IMR-90 (cell line): ENCODE data around the gene ARHGAP21. TPM values are rescaled to one million over a fixed set of nuclear protein-coding genes. Genes with fewer than 3 reads are reported as not detected.
"Not testable (repeated sequence)": the region's sequence is repeated elsewhere in the genome, so short reads cannot be mapped to it uniquely, and the experiment has no call there.

Experiments used
- ATAC-seq: fragments of 200-7000 bp; cut with Tn5 transposase; 2 replicates; pipeline ENCODE4 v1.9.1; 2020; ENCODE audit warnings: low read depth, mild to moderate bottlenecking, moderate library complexity
- BruUV-seq: library from RNA; stranded (reverse); fragments of 400-500 nt; replicated peaks from 2 replicates; lab custom pipeline; 2021; lab: Mats Ljungman, UMichigan
- CTCF ChIA-PET: fragments of 300-600 bp; formaldehyde crosslinking; extraction: SDS; loops from one replicate; lab custom pipeline; 2021; ENCODE audit warnings: antibody characterized with exemption; lab: Yijun Ruan, JAX
- POLR2A ChIA-PET: fragments of 300-600 bp; sonication (Branson Sonifier 250); formaldehyde crosslinking; loops from one replicate; lab custom pipeline; 2022; ENCODE audit warnings: antibody characterized with exemption; ENCODE audit not compliant: unreplicated experiment; lab: Charles Lee
- DNase-seq: peaks from one replicate; pipeline ENCODE4 v3.0.0; 2013
- H2AFZ ChIP-seq: replicated peaks from 2 replicates; pipeline ENCODE3; 2013; ENCODE audit warnings: low read length, mild to moderate bottlenecking; ENCODE audit not compliant: poor library complexity
- H2AK5ac ChIP-seq: 2 replicates; pipeline ENCODE4 v1.6.1; 2013; ENCODE audit warnings: low read depth, low read length, inconsistent platforms
- H2AK9ac ChIP-seq: replicated peaks from 2 replicates; pipeline ENCODE3; 2013; ENCODE audit warnings: mild to moderate bottlenecking, low read depth, low read length, moderate library complexity; ENCODE audit not compliant: poor library complexity
- H2BK120ac ChIP-seq: 2 replicates; pipeline ENCODE4 v1.6.1; 2013; ENCODE audit warnings: low read depth, low read length, inconsistent platforms
- H2BK15ac ChIP-seq: 3 replicates; pipeline ENCODE4 v1.6.1; 2013; ENCODE audit warnings: low read depth, low read length, inconsistent platforms
- H2BK20ac ChIP-seq: 2 replicates; pipeline ENCODE4 v1.6.1; 2013; ENCODE audit warnings: low read depth, mild to moderate bottlenecking, inconsistent platforms, low read length, moderate library complexity
- H2BK5ac ChIP-seq: 2 replicates; pipeline ENCODE4 v1.6.1; 2013; ENCODE audit warnings: mild to moderate bottlenecking, low read depth, low read length, inconsistent platforms; ENCODE audit not compliant: poor library complexity, severe bottlenecking
- H3K14ac ChIP-seq: replicated peaks from 2 replicates; pipeline ENCODE4 v1.6.1; 2013; ENCODE audit warnings: low read depth, low read length, inconsistent platforms
- H3K18ac ChIP-seq: 2 replicates; pipeline ENCODE4 v1.6.1; 2013; ENCODE audit warnings: low read depth, low read length, control low read depth
- H3K23ac ChIP-seq: 2 replicates; pipeline ENCODE4 v1.6.1; 2013; ENCODE audit warnings: low read depth, low read length, inconsistent platforms
- H3K27ac ChIP-seq: 2 replicates; pipeline ENCODE4 v1.5.1; 2013; ENCODE audit warnings: mild to moderate bottlenecking, control low read depth, low read length; ENCODE audit not compliant: insufficient read depth
- H3K27me3 ChIP-seq: 2 replicates; pipeline ENCODE4 v1.6.1; 2013; ENCODE audit warnings: low read length; ENCODE audit not compliant: control insufficient read depth, insufficient read depth
- H3K36me3 ChIP-seq: 2 replicates; pipeline ENCODE4 v1.6.1; 2013; ENCODE audit warnings: low read length, mixed read lengths; ENCODE audit not compliant: control insufficient read depth, insufficient read depth
- H3K4ac ChIP-seq: 2 replicates; pipeline ENCODE4 v1.6.1; 2013; ENCODE audit warnings: low read depth, low read length, inconsistent platforms
- H3K4me1 ChIP-seq: 2 replicates; pipeline ENCODE4 v1.6.1; 2013; ENCODE audit warnings: low read length, mixed read lengths; ENCODE audit not compliant: control insufficient read depth, insufficient read depth
- H3K4me2 ChIP-seq: 2 replicates; pipeline ENCODE4 v1.6.1; 2013; ENCODE audit warnings: low read depth, mild to moderate bottlenecking, control low read depth, low read length, moderate library complexity
- H3K4me3 ChIP-seq: 2 replicates; pipeline ENCODE4 v1.5.1; 2013; ENCODE audit warnings: low read depth, mild to moderate bottlenecking, control low read depth, low read length, moderate library complexity; ENCODE audit not compliant: insufficient read depth
- H3K56ac ChIP-seq: 2 replicates; pipeline ENCODE4 v1.6.1; 2013; ENCODE audit warnings: low read length, inconsistent platforms; ENCODE audit not compliant: insufficient read depth; ENCODE audit errors: extremely low read depth
- H3K79me1 ChIP-seq, 2 experiments: 2 replicates each; pipeline ENCODE4 v1.6.1; 2013; ENCODE audit warnings: low read length in 2 of 2, inconsistent platforms in 1 of 2, low read depth in 1 of 2
- H3K9ac ChIP-seq: 2 replicates; pipeline ENCODE4 v1.6.1; 2013; ENCODE audit warnings: low read depth, low read length, control low read depth
- H3K9me1 ChIP-seq: 2 replicates; pipeline ENCODE4 v1.6.1; 2013; ENCODE audit warnings: low read length, inconsistent platforms; ENCODE audit not compliant: insufficient read depth
- H3K9me3 ChIP-seq: 2 replicates; pipeline ENCODE4 v1.6.1; 2013; ENCODE audit warnings: low read length; ENCODE audit not compliant: control insufficient read depth, insufficient read depth
- H4K20me1 ChIP-seq: 2 replicates; pipeline ENCODE4 v1.6.1; 2013; ENCODE audit warnings: low read length, inconsistent platforms; ENCODE audit not compliant: insufficient read depth
- H4K5ac ChIP-seq: 2 replicates; pipeline ENCODE4 v1.6.1; 2013; ENCODE audit warnings: mild to moderate bottlenecking, low read depth, low read length, control low read depth
- H4K8ac ChIP-seq, 2 experiments: 2 replicates each; pipeline ENCODE4 v1.6.1; 2013; ENCODE audit warnings: low read depth in 2 of 2, low read length in 2 of 2, control low read depth in 1 of 2, inconsistent platforms in 1 of 2
- H4K91ac ChIP-seq: 2 replicates; pipeline ENCODE4 v1.6.1; 2013; ENCODE audit warnings: low read depth, low read length, inconsistent platforms; ENCODE audit not compliant: insufficient read depth
- WGBS, 2 experiments: methylation state at CpG; one replicate each; pipeline versions ENCODE4 v1.1.5 to v1.1.7; 2013; ENCODE audit warnings: missing lambda C conversion rate in 2 of 2; ENCODE audit not compliant: insufficient read length in 1 of 2; ENCODE audit errors: extremely low coverage in 2 of 2; 5-methylcytosine and 5-hydroxymethylcytosine counted together
- dilution Hi-C: fragments of 300-500 bp; cut with HindIII; formaldehyde crosslinking; loops from one replicate; pipeline ENCODE4 v1.14.3; 2018; ENCODE audit warnings: low sequenced_read_pairs; ENCODE audit not compliant: unreplicated experiment
- in situ Hi-C: fragments of 300-500 bp; cut with MboI; formaldehyde crosslinking; loops from 3 replicates; pipeline ENCODE4 v1.14.3; 2019; ENCODE audit warnings: low sequenced_read_pairs, inconsistent platforms, mixed read lengths
- intact Hi-C: fragments of 100-400 bp; cut with micrococcal nuclease; formaldehyde crosslinking; loops from 2 replicates; pipeline ENCODE4 v1.10.0; 2022
- polyA plus RNA-seq, 3 experiments: library from polyadenylated mRNA; depleted of rRNA; stranded (reverse); fragments of >200 nt; gene quantifications; 2 replicates each; pipeline ENCODE4 v1.2.3, GENCODE V29; 2012; ENCODE audit warnings: low replicate concordance in 1 of 3
- total RNA-seq: library from RNA; depleted of rRNA; stranded (reverse); fragments of >200 nt; gene quantifications from 2 replicates; pipeline ENCODE4 v1.2.3, GENCODE V29; 2012

Gene ARHGAP21
- total and polyA plus RNA-seq, 2 of the 4 experiments (the other 2 are of a cell fraction), result 43.3 to 94.3 TPM

DNA sequence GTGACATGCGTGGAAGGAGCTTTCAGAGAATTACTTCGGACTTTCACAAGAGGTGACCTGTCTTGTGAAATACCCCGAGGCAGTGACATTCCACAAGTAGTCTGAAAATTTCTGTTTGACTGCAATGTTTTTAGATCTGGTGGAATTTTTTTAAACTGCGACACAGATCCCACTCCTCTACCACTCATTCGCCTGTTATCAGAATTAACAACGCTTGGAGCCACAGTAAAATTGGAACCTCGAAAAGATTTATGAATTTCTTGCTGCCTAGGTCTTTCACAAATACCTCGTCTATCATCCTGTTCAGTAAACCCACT lies 103.7 kb downstream of the ARHGAP21 start:
- H4K20me1 ChIP-seq, H2BK20ac ChIP-seq, H2AK5ac ChIP-seq, ATAC-seq, DNase-seq, H2BK120ac ChIP-seq, H3K27me3 ChIP-seq, H3K9me3 ChIP-seq, H4K5ac ChIP-seq, H3K4me2 ChIP-seq, H2BK5ac ChIP-seq, H3K56ac ChIP-seq, dilution Hi-C loops, H3K14ac ChIP-seq, H2AK9ac ChIP-seq, in situ Hi-C loops, intact Hi-C loops, H3K27ac ChIP-seq, POLR2A ChIA-PET, H2AFZ ChIP-seq, H3K4me1 ChIP-seq, H3K23ac ChIP-seq, H3K4me3 ChIP-seq, H3K18ac ChIP-seq, H2BK15ac ChIP-seq, H4K8ac ChIP-seq, H3K9me1 ChIP-seq, H3K9ac ChIP-seq, H3K4ac ChIP-seq, H4K91ac ChIP-seq: not testable (repeated sequence)
- H3K36me3 ChIP-seq, result peaks cover 12% of the 10 kb centered on the region
- BruUV-seq, result TSS peak; percentile 67
- CTCF ChIA-PET, result interaction anchor here (0.6 kb wide), 1 partner anchor 397 kb away, joined by 5 read pairs; no protein-coding TSS in a partner anchor
- WGBS, 2 experiments, result no CpG with 5 or more reads among the region's 8 CpGs
- peaks cover 10 to 41% of the 10 kb centered on the region in 2 experiments; a peak in 3 of 4 replicates for H3K79me1 ChIP-seq

DNA sequence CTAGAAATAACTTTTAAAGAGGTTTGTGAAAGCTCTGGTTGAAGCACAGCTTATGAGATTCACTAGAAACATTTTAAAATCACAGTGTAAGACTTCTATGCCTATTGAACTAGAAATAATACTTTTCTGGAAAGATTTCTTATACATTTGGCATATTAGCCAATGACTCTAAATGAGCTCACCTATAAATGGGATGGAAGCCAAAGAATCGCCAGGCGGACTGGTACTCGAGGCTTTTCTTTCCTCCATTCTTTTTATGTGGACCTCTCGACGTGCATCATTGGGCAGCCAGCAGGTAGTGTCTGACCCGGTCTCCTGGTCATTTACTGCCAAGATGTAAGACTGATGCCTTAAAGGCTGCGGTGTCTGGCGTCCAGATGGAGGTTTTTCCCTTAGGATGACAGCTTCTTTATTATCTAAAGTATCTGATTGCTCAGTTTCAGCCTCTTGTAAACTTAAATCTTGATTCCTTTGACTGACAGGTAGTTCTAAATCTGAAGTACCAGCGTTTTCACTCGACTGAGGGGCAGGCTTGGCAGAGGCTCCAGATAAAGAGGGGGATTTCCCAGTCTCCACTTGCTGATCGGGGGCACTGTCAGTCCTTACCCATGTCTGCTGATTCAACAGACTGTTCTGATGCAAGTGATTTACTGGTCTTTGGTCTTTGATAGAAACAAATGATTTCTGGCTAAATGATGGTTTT lies 104.2 kb downstream of the ARHGAP21 start:
- intact Hi-C loops, H3K4ac ChIP-seq, H2AFZ ChIP-seq, H4K5ac ChIP-seq, ATAC-seq, H3K18ac ChIP-seq, H3K9me1 ChIP-seq, POLR2A ChIA-PET, H4K8ac ChIP-seq, BruUV-seq, H3K56ac ChIP-seq, H3K23ac ChIP-seq, H3K4me2 ChIP-seq, H3K4me3 ChIP-seq, H3K4me1 ChIP-seq, H3K27ac ChIP-seq, CTCF ChIA-PET, H3K9ac ChIP-seq, H2BK120ac ChIP-seq, H2BK20ac ChIP-seq, H3K27me3 ChIP-seq, dilution Hi-C loops, DNase-seq, H2BK5ac ChIP-seq, H2BK15ac ChIP-seq, H3K14ac ChIP-seq, H2AK5ac ChIP-seq, in situ Hi-C loops, H3K9me3 ChIP-seq, H2AK9ac ChIP-seq, H4K20me1 ChIP-seq, H4K91ac ChIP-seq: not testable (repeated sequence)
- Histone ChIP-seq H3K36me3 (peaks cover 12% of the 10 kb centered on the region), H3K79me1 (peaks cover 10 to 42% of the 10 kb centered on the region in 2 experiments; a peak in 3 of 4 replicates)
- no CpG with 5 or more reads among the region's 11 CpGs for WGBS, 2 experiments
